HEK293 (cell line): ENCODE measurements around the gene BMPR2.

Experiments used
- CTCF ChIP-seq: fragments of 450-650 bp; formaldehyde crosslinking; IDR thresholded peaks from 2 replicates; pipeline ENCODE4 v1.5.1; 2016; ENCODE audit warnings: missing biosample characterization, missing genetic modification characterization
- KLF16 ChIP-seq: fragments of 450-650 bp; formaldehyde crosslinking; IDR thresholded peaks from 2 replicates; pipeline ENCODE4 v1.5.1; 2017; ENCODE audit warnings: missing biosample characterization, missing genetic modification characterization
- TCF7L2 ChIP-seq: IDR thresholded peaks from 2 replicates; pipeline ENCODE4 v1.6.1; 2011; ENCODE audit warnings: low read depth, mild to moderate bottlenecking, inconsistent platforms, low read length, moderate library complexity, borderline replicate concordance
- WT1 ChIP-seq: fragments of 450-650 bp; formaldehyde crosslinking; IDR thresholded peaks from 2 replicates; pipeline ENCODE4 v1.5.1; 2016; ENCODE audit warnings: missing biosample characterization, missing genetic modification characterization
- ZNF184 ChIP-seq: fragments of 450-650 bp; IDR thresholded peaks from 2 replicates; pipeline ENCODE4 v1.5.1; 2018; ENCODE audit warnings: missing biosample characterization, mild to moderate bottlenecking, missing genetic modification characterization
- ZNF2 ChIP-seq: fragments of 450-650 bp; formaldehyde crosslinking; IDR thresholded peaks from 2 replicates; pipeline ENCODE4 v1.5.1; 2016; ENCODE audit warnings: missing biosample characterization, missing genetic modification characterization
- ZNF513 ChIP-seq: fragments of 450-650 bp; IDR thresholded peaks from 2 replicates; pipeline ENCODE4 v1.5.1; 2018; ENCODE audit warnings: missing biosample characterization, missing genetic modification characterization
- ZNF580 ChIP-seq: fragments of 450-650 bp; formaldehyde crosslinking; IDR thresholded peaks from 2 replicates; pipeline ENCODE4 v1.5.1; 2016; ENCODE audit warnings: missing biosample characterization, missing genetic modification characterization
- ZNF610 ChIP-seq: fragments of 450-650 bp; formaldehyde crosslinking; IDR thresholded peaks from 2 replicates; pipeline ENCODE4 v1.5.1; 2016; ENCODE audit warnings: missing biosample characterization, missing genetic modification characterization, borderline replicate concordance
- ZNF704 ChIP-seq: fragments of 450-650 bp; formaldehyde crosslinking; IDR thresholded peaks from 2 replicates; pipeline ENCODE4 v1.5.1; 2016; ENCODE audit warnings: missing biosample characterization, missing genetic modification characterization
- ZNF777 ChIP-seq: fragments of 450-650 bp; formaldehyde crosslinking; IDR thresholded peaks from 2 replicates; pipeline ENCODE4 v1.5.1; 2017; ENCODE audit warnings: missing biosample characterization, missing genetic modification characterization, borderline replicate concordance
- ZNF837 ChIP-seq: fragments of 450-650 bp; formaldehyde crosslinking; IDR thresholded peaks from 2 replicates; pipeline ENCODE4 v1.5.1; 2016; ENCODE audit warnings: missing biosample characterization, missing genetic modification characterization
- ZSCAN30 ChIP-seq: fragments of 450-650 bp; IDR thresholded peaks from 2 replicates; pipeline ENCODE4 v1.5.1; 2018; ENCODE audit warnings: missing biosample characterization, mild to moderate bottlenecking, missing genetic modification characterization, moderate library complexity

GRCh38 chr2:202599911-202600310 is 223.8 kb downstream of the BMPR2 start:
- no peak for TF ChIP-seq ZNF837 (tag by site-specific recombination)
- no peak for TF ChIP-seq CTCF (tag by site-specific recombination)
- no peak for TF ChIP-seq ZNF580 (tag by site-specific recombination)
- TF ChIP-seq ZNF513, result no peak
- no peak for TF ChIP-seq ZNF704 (tag by site-specific recombination)
- TF ChIP-seq TCF7L2, result no peak
- TF ChIP-seq ZNF2 (tag by site-specific recombination), result no peak
- TF ChIP-seq KLF16 (tag by site-specific recombination), result no peak
- TF ChIP-seq ZSCAN30 (tag by site-specific recombination), result no peak
- no peak for TF ChIP-seq WT1 (tag by site-specific recombination)
- no peak for TF ChIP-seq ZNF184
- TF ChIP-seq ZNF610 (tag by site-specific recombination), result no peak
- TF ChIP-seq ZNF777 (tag by site-specific recombination), result no peak
